PC-9 (cell line): ENCODE data around the gene BTAF1. TPM values are rescaled to one million over a fixed set of nuclear protein-coding genes. Genes with fewer than 3 reads are reported as not detected.

Experiments used
- BruUV-seq: library from RNA; stranded (reverse); fragments of 400-500 nt; replicated peaks from 2 replicates; lab custom pipeline; 2021; lab: Mats Ljungman, UMichigan
- CTCF ChIA-PET: fragments of 300-600 bp; sonication (Branson Sonifier 250); formaldehyde crosslinking; loops from one replicate; lab custom pipeline; 2022; ENCODE audit warnings: antibody characterized with exemption; lab: Charles Lee
- POLR2A ChIA-PET: fragments of 300-600 bp; sonication (Branson Sonifier 250); formaldehyde crosslinking; loops from one replicate; lab custom pipeline; 2022; ENCODE audit warnings: antibody characterized with exemption; ENCODE audit not compliant: unreplicated experiment; lab: Charles Lee
- DNase-seq, 2 experiments: peaks; one replicate each; pipeline versions ENCODE4 v3.0.0 to v3.0.0-alpha.2; 2015 to 2022; ENCODE audit warnings: mixed read lengths in 1 of 2
- H2AFZ ChIP-seq: fragments of 200-600 bp; sonication (generic); 2 replicates; pipeline ENCODE4 v1.8.1; 2017; ENCODE audit warnings: antibody characterized with exemption
- H3F3A ChIP-seq: fragments of 200-600 bp; sonication (generic); 2 replicates; pipeline ENCODE4 v1.8.1; 2017; ENCODE audit warnings: antibody characterized with exemption, mild to moderate bottlenecking, low read depth; ENCODE audit not compliant: insufficient read depth
- H3K27ac ChIP-seq: fragments of 200-600 bp; sonication (generic); 2 replicates; pipeline ENCODE4 v1.6.1; 2016; ENCODE audit warnings: mixed run types
- H3K27me3 ChIP-seq: fragments of 200-600 bp; sonication (generic); 2 replicates; pipeline ENCODE4 v1.6.1; 2016; ENCODE audit warnings: low read depth, mixed run types; ENCODE audit not compliant: insufficient read depth
- H3K36me3 ChIP-seq: fragments of 200-600 bp; sonication (generic); 2 replicates; pipeline ENCODE4 v1.6.1; 2016; ENCODE audit warnings: low read depth, mixed run types
- H3K4me1 ChIP-seq: fragments of 200-600 bp; sonication (generic); replicated peaks from 2 replicates; pipeline ENCODE4 v1.6.1; 2016; ENCODE audit warnings: mixed run types; ENCODE audit not compliant: insufficient read depth
- H3K4me2 ChIP-seq: fragments of 200-600 bp; sonication (generic); 2 replicates; pipeline ENCODE4 v1.6.1; 2017; ENCODE audit warnings: mixed run types
- H3K4me3 ChIP-seq: fragments of 200-600 bp; sonication (generic); 2 replicates; pipeline ENCODE4 v1.6.1; 2016; ENCODE audit warnings: mixed run types
- H3K79me2 ChIP-seq: fragments of 200-600 bp; sonication (generic); 2 replicates; pipeline ENCODE4 v1.6.1; 2017; ENCODE audit warnings: low read depth, mixed run types
- H3K9me2 ChIP-seq: fragments of 200-600 bp; sonication (generic); 2 replicates; pipeline ENCODE4 v1.8.1; 2017; ENCODE audit warnings: mild to moderate bottlenecking; ENCODE audit not compliant: insufficient read depth
- H3K9me3 ChIP-seq: fragments of 200-600 bp; sonication (generic); 2 replicates; pipeline ENCODE4 v1.8.1; 2016; ENCODE audit warnings: low read depth; ENCODE audit not compliant: insufficient read depth
- H4K20me1 ChIP-seq: fragments of 200-600 bp; sonication (generic); 2 replicates; pipeline ENCODE4 v1.8.1; 2017; ENCODE audit not compliant: insufficient read depth
- EZH2 ChIP-seq: fragments of 200-600 bp; sonication (generic); IDR thresholded peaks from 2 replicates; pipeline ENCODE4 v1.8.0; 2017; ENCODE audit warnings: antibody characterized with exemption, low read depth
- intact Hi-C: fragments of 100-400 bp; cut with micrococcal nuclease; formaldehyde crosslinking; loops from one replicate; pipeline ENCODE4 v1.10.0; 2022; ENCODE audit not compliant: unreplicated experiment
- total RNA-seq: library from RNA; stranded (reverse); gene quantifications from 2 replicates; pipeline ENCODE4 v1.2.3, GENCODE V29; 2021
- TF ChIP-seq, protein P1 (sequence below): fragments of 200-600 bp; sonication (generic); conservative IDR thresholded peaks from 2 replicates; pipeline ENCODE4 v1.6.1; 2017; ENCODE audit warnings: mixed run types, antibody characterized with exemption, mild to moderate bottlenecking, moderate library complexity

Gene BTAF1
- total RNA-seq, 1 experiment from 2014 or later: 19.0 TPM

DNA sequence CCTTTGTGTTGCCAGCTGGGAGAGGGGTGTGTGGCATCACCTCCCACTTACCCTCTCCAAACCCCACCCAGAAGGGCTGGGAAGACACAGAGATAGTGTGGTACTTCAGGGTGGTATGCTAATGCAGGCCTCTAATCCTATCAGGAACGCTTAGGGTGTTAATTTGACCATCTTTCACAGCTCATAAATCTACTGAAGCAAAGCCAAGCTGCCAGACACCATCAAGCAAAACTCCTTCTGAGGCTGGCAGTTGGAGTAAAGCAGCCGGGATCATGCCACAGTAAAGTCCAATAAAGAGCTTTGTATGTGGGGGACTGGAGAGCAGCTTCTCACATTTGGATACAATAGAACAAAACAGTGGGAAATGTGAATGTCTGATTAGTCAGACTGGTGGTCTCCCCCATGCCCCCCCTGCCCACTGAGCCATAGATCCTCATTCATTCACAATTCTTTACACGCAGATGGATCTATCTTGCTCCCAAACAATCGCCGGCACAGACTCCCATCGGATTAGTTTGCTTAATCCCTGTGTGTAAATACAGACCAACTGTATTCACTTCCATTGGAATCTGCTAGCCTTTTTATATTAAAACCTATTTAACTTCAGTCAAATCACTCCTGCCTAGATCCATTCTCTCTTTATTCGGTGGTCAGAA lies 43.9 kb upstream of the BTAF1 start:
- Histone ChIP-seq H3K9me2 (no peaks in the 10 kb centered on the region), H3K4me2 (peak overlapping the region; percentile 21; the same call in 1 of the 2 replicates), H3K27ac (no peak overlapping the region), H3K36me3 (no peaks in the 10 kb centered on the region), H2AFZ (peak overlapping the region; percentile 37; the same call in 1 of the 2 replicates), H3K27me3 (no peaks in the 10 kb centered on the region), H3K4me1 (peaks cover 10% of the 10 kb centered on the region; the same call in 1 of the 2 replicates), H3K79me2 (no peaks in the 10 kb centered on the region), H4K20me1 (no peaks in the 10 kb centered on the region), H3K9me3 (no peaks in the 10 kb centered on the region), H3F3A (no peaks in the 10 kb centered on the region), H3K4me3 (no peak overlapping the region)
- POLR2A ChIA-PET: no interaction called here
- BruUV-seq: no TSS peak
- DNase-seq: no peak
- CTCF ChIA-PET: no interaction called here
- TF ChIP-seq EZH2: no peak
- TF ChIP-seq, protein P1, sequence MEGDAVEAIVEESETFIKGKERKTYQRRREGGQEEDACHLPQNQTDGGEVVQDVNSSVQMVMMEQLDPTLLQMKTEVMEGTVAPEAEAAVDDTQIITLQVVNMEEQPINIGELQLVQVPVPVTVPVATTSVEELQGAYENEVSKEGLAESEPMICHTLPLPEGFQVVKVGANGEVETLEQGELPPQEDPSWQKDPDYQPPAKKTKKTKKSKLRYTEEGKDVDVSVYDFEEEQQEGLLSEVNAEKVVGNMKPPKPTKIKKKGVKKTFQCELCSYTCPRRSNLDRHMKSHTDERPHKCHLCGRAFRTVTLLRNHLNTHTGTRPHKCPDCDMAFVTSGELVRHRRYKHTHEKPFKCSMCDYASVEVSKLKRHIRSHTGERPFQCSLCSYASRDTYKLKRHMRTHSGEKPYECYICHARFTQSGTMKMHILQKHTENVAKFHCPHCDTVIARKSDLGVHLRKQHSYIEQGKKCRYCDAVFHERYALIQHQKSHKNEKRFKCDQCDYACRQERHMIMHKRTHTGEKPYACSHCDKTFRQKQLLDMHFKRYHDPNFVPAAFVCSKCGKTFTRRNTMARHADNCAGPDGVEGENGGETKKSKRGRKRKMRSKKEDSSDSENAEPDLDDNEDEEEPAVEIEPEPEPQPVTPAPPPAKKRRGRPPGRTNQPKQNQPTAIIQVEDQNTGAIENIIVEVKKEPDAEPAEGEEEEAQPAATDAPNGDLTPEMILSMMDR: no peak
- intact Hi-C loops: no loop called here

DNA sequence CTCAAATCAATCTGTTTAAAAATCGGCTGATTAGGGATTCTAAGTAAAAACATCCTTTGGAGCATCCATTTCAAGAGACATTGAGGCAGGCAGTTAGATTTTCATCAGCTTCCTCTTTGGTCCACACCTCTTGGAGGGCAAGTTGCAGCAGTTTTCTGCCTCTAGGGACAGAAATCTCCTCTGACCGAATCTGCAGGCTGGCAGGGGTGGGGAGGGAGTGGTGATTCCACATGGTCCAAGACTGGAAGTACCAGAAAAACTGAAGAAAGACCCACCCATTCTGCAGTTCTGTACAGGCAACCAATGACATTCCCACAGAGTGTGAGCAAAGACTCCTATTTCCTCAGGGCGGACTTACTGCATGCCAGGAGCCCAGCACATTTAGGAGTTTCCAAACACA lies 43.3 kb upstream of the BTAF1 start:
- peak overlapping the region; percentile 37; the same call in 1 of the 2 replicates for H2AFZ ChIP-seq

DNA sequence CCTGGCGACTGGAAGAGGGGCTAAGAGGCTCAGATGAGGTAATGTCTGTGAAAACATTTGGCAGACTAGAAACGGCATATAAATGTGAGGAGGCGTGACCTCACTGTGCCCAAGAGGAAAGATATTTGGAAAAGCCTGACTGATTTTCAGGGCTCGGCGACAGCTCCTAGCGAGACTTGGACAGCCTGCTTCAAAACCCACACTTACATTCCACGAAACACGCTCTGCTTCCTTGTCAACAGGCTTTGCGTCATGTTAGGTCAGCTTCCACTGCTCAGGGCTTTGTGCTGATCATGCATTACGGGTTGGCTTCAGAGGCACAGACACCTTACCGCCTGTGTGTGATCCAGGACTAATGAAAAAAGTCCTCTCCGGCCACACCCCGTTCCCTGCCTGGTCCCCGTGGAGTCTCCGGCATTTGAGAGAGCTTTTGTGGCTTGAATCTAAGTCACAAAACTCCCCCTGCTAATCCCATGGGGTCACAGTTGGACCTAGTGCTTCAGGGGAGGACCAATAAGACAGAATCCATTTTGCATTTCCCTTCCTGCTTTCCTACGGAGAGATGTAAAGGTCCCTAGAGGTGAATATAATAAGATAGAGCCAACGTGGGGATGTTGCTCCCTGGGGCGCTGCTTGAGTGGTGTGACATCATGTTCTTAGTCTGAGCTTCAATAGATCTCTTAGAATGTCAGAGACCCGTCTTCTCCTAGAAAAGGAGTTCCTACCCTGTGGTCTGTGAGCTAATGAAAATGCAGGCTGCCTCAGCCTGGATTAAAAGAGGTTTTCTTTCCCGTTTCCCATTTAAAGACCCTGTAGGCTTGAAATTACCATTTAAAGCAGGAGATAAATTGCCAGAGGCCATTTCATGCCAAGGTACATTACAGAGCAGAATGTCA lies 39.8 kb upstream of the BTAF1 start:
- H3F3A ChIP-seq: no peaks in the 10 kb centered on the region
- H3K27me3 ChIP-seq: no peaks in the 10 kb centered on the region
- H3K4me3 ChIP-seq: no peak overlapping the region
- H2AFZ ChIP-seq: no peak overlapping the region
- ChIA-PET CTCF (no interaction called here), POLR2A (interaction anchor here (0.5 to 0.7 kb wide), 3 partner anchors 16 to 31 kb away, joined by 3 to 4 read pairs (median 3); no protein-coding TSS in a partner anchor)
- no peaks in the 10 kb centered on the region for H3K79me2 ChIP-seq
- no peaks in the 10 kb centered on the region for H3K36me3 ChIP-seq
- no peak overlapping the region for H3K27ac ChIP-seq
- H3K4me2 ChIP-seq: no peak overlapping the region
- no peaks in the 10 kb centered on the region for H3K9me3 ChIP-seq
- DNase-seq: no peak
- H4K20me1 ChIP-seq: no peaks in the 10 kb centered on the region
- no TSS peak for BruUV-seq
- H3K4me1 ChIP-seq: peaks cover 15% of the 10 kb centered on the region; the same call in 1 of the 2 replicates
- intact Hi-C loops: no loop called here
- H3K9me2 ChIP-seq: no peaks in the 10 kb centered on the region
- TF ChIP-seq, protein P1: no peak
- TF ChIP-seq EZH2: no peak

More for the DNA sequence above, 43.3 kb upstream of the BTAF1 start:
- POLR2A ChIA-PET: no interaction called here
- Histone ChIP-seq H3K9me2 (no peaks in the 10 kb centered on the region), H3K4me3 (no peak overlapping the region), H4K20me1 (no peaks in the 10 kb centered on the region), H3K27ac (no peak overlapping the region), H3K4me1 (peaks cover 10% of the 10 kb centered on the region; the same call in 1 of the 2 replicates), H3K9me3 (no peaks in the 10 kb centered on the region), H3F3A (no peaks in the 10 kb centered on the region), H3K4me2 (peak overlapping the region; percentile 21; the same call in 1 of the 2 replicates), H3K36me3 (no peaks in the 10 kb centered on the region), H3K79me2 (no peaks in the 10 kb centered on the region), H3K27me3 (no peaks in the 10 kb centered on the region)
- BruUV-seq: no TSS peak
- CTCF ChIA-PET: no interaction called here
- intact Hi-C loops: no loop called here
- TF ChIP-seq, protein P1: no peak
- no peak for TF ChIP-seq EZH2
- DNase-seq: peak; percentile 53 to 78
